ENCODE data around the gene ACAD8. TPM values are rescaled to one million over a fixed set of nuclear protein-coding genes. Genes with fewer than 3 reads are reported as not detected.
"Not testable (repeated sequence)": the region's sequence is repeated elsewhere in the genome, so short reads cannot be mapped to it uniquely, and the experiment has no call there.

ACAD8 gene
- total RNA-seq, 1 experiment from 2014 or later = 44.2 TPM

GRCh38 chr11:134283461-134284230 is 30.3 kb downstream of the ACAD8 start:
- Histone ChIP-seq H3K27me3 (ENCODE audit: control insufficient read depth, insufficient read depth, low read length) (no peaks in the 10 kb centered on the region), H3K36me3 (replicated peaks; ENCODE audit: control insufficient read depth, insufficient read depth, low read length) (peaks cover 4% of the 10 kb centered on the region), H3K4me3 (ENCODE audit: insufficient read depth, low read depth, low read length) (no peak overlapping the region)
- no peak for DNase-seq

GRCh38 chr11:134284349-134284748 is 31.0 kb downstream of the ACAD8 start:
- H3K27me3 ChIP-seq (ENCODE audit: control insufficient read depth, insufficient read depth, low read length); DNase-seq; H3K36me3 ChIP-seq (replicated peaks; ENCODE audit: control insufficient read depth, insufficient read depth, low read length); H3K4me3 ChIP-seq (ENCODE audit: insufficient read depth, low read depth, low read length): not testable (repeated sequence)

GRCh38 chr11:134287561-134287960 is 34.2 kb downstream of the ACAD8 start:
- no peak for DNase-seq
- Histone ChIP-seq H3K36me3 (replicated peaks; ENCODE audit: control insufficient read depth, insufficient read depth, low read length) (peaks cover 4% of the 10 kb centered on the region), H3K27me3 (ENCODE audit: control insufficient read depth, insufficient read depth, low read length) (no peaks in the 10 kb centered on the region), H3K4me3 (ENCODE audit: insufficient read depth, low read depth, low read length) (no peak overlapping the region)

GRCh38 chr11:134288486-134288885 is 35.1 kb downstream of the ACAD8 start:
- H3K4me3 ChIP-seq (ENCODE audit: insufficient read depth, low read depth, low read length) = no peak overlapping the region
- H3K27me3 ChIP-seq (ENCODE audit: control insufficient read depth, insufficient read depth, low read length) = no peaks in the 10 kb centered on the region
- peaks cover 2% of the 10 kb centered on the region for H3K36me3 ChIP-seq (replicated peaks; ENCODE audit: control insufficient read depth, insufficient read depth, low read length)
- no peak for DNase-seq

GRCh38 chr11:134289167-134289566 is 35.8 kb downstream of the ACAD8 start:
- DNase-seq = no peak
- Histone ChIP-seq H3K27me3 (ENCODE audit: control insufficient read depth, insufficient read depth, low read length) (no peaks in the 10 kb centered on the region), H3K4me3 (ENCODE audit: insufficient read depth, low read depth, low read length) (no peak overlapping the region), H3K36me3 (replicated peaks; ENCODE audit: control insufficient read depth, insufficient read depth, low read length) (peaks cover 2% of the 10 kb centered on the region)

GRCh38 chr11:134289789-134290188 is 36.4 kb downstream of the ACAD8 start:
- H3K4me3 ChIP-seq (ENCODE audit: insufficient read depth, low read depth, low read length) = no peak overlapping the region
- peaks cover 2% of the 10 kb centered on the region for H3K36me3 ChIP-seq (replicated peaks; ENCODE audit: control insufficient read depth, insufficient read depth, low read length)
- H3K27me3 ChIP-seq (ENCODE audit: control insufficient read depth, insufficient read depth, low read length) = no peaks in the 10 kb centered on the region
- peak; percentile 78 for DNase-seq

- Histone ChIP-seq H3K27me3 (ENCODE audit: control insufficient read depth, insufficient read depth, low read length) (no peaks in the 10 kb centered on the region), H3K4me3 (ENCODE audit: insufficient read depth, low read depth, low read length) (no peak overlapping the region), H3K36me3 (replicated peaks; ENCODE audit: control insufficient read depth, insufficient read depth, low read length) (peaks cover 2% of the 10 kb centered on the region)
- DNase-seq = no peak
Measured at GRCh38 chr11:134290646-134291045, 37.3 kb downstream of the ACAD8 start.

- Histone ChIP-seq H3K27me3 (ENCODE audit: control insufficient read depth, insufficient read depth, low read length) (no peaks in the 10 kb centered on the region), H3K36me3 (replicated peaks; ENCODE audit: control insufficient read depth, insufficient read depth, low read length) (peaks cover under 1% of the 10 kb centered on the region), H3K4me3 (ENCODE audit: insufficient read depth, low read depth, low read length) (no peak overlapping the region)
- DNase-seq = no peak
Measured at GRCh38 chr11:134291196-134291595, 37.8 kb downstream of the ACAD8 start.

- H3K27me3 ChIP-seq (ENCODE audit: control insufficient read depth, insufficient read depth, low read length) = no peaks in the 10 kb centered on the region
Measured at GRCh38 chr11:134292661-134293060, 39.3 kb downstream of the ACAD8 start.

GRCh38 chr11:134293119-134294113 is 40.0 kb downstream of the ACAD8 start:
- H3K4me3 ChIP-seq (ENCODE audit: insufficient read depth, low read depth, low read length) = no peak overlapping the region
- DNase-seq = no peak
- no peaks in the 10 kb centered on the region; the same call in none of the 2 replicates for H3K36me3 ChIP-seq (replicated peaks; ENCODE audit: control insufficient read depth, insufficient read depth, low read length)
- no peaks in the 10 kb centered on the region for H3K27me3 ChIP-seq (ENCODE audit: control insufficient read depth, insufficient read depth, low read length)

More at GRCh38 chr11:134292661-134293060, 39.3 kb downstream of the ACAD8 start:
- no peak for DNase-seq
- Histone ChIP-seq H3K36me3 (replicated peaks; ENCODE audit: control insufficient read depth, insufficient read depth, low read length) (no peaks in the 10 kb centered on the region; the same call in none of the 2 replicates), H3K4me3 (ENCODE audit: insufficient read depth, low read depth, low read length) (no peak overlapping the region)

- no peaks in the 10 kb centered on the region for H3K27me3 ChIP-seq (ENCODE audit: control insufficient read depth, insufficient read depth, low read length)
- H3K36me3 ChIP-seq (replicated peaks; ENCODE audit: control insufficient read depth, insufficient read depth, low read length) = no peaks in the 10 kb centered on the region; the same call in none of the 2 replicates
- H3K4me3 ChIP-seq (ENCODE audit: insufficient read depth, low read depth, low read length) = no peak overlapping the region
- DNase-seq = no peak
Measured at GRCh38 chr11:134294664-134295063, 41.3 kb downstream of the ACAD8 start.

GRCh38 chr11:134312223-134312622 is 58.9 kb downstream of the ACAD8 start:
- H3K4me3 ChIP-seq (ENCODE audit: insufficient read depth, low read depth, low read length) = no peak overlapping the region
- no peaks in the 10 kb centered on the region for H3K36me3 ChIP-seq (replicated peaks; ENCODE audit: control insufficient read depth, insufficient read depth, low read length)
- no peaks in the 10 kb centered on the region for H3K27me3 ChIP-seq (ENCODE audit: control insufficient read depth, insufficient read depth, low read length)
- DNase-seq = no peak

- peak; percentile 44 for DNase-seq
- H3K4me3 ChIP-seq (ENCODE audit: insufficient read depth, low read depth, low read length) = no peak overlapping the region
Measured at GRCh38 chr11:134312807-134313206, 59.4 kb downstream of the ACAD8 start.

GRCh38 chr11:134313379-134313778 is 60.0 kb downstream of the ACAD8 start:
- no peak overlapping the region for H3K4me3 ChIP-seq (ENCODE audit: insufficient read depth, low read depth, low read length)
- H3K36me3 ChIP-seq (replicated peaks; ENCODE audit: control insufficient read depth, insufficient read depth, low read length) = no peaks in the 10 kb centered on the region
- DNase-seq = no peak
- no peaks in the 10 kb centered on the region for H3K27me3 ChIP-seq (ENCODE audit: control insufficient read depth, insufficient read depth, low read length)

More at GRCh38 chr11:134312807-134313206, 59.4 kb downstream of the ACAD8 start:
- H3K27me3 ChIP-seq (ENCODE audit: control insufficient read depth, insufficient read depth, low read length) = no peaks in the 10 kb centered on the region
- H3K36me3 ChIP-seq (replicated peaks; ENCODE audit: control insufficient read depth, insufficient read depth, low read length) = no peaks in the 10 kb centered on the region

All from H7 (cell line).